GM04503 (cell line): ENCODE data around the gene TMEM139.
A peak's percentile ranks its signal among the peaks of the same experiment; 100 is the strongest.
"Not testable (repeated sequence)": the region's sequence is repeated elsewhere in the genome, so short reads cannot be mapped to it uniquely, and the experiment has no call there.

ENCODE experiments used
- DNase-seq: peaks from one replicate; pipeline ENCODE4 v3.0.0-alpha.2; 2012; ENCODE audit warnings: low read depth

The TMEM139 gene

DNA sequence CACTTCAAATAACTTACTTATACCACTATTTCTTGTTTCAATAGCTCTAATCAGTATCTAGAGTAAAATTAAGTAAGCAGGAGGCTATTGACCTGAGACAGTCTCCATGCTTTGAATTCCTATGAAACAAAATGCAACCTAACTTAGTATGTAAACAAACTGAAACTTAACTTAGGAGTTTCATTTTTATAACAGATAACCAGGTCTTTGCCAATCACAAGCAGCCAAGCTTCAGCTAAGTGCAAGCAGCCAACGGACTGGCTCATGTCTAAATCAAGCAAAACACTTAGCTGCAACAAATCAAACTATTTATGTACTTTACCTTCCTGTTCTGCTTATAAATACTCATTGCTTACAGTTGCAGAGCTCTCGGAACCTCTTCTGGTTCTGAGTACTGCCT, 25.9 kb upstream of the TMEM139 start:
- no peak for DNase-seq

DNA sequence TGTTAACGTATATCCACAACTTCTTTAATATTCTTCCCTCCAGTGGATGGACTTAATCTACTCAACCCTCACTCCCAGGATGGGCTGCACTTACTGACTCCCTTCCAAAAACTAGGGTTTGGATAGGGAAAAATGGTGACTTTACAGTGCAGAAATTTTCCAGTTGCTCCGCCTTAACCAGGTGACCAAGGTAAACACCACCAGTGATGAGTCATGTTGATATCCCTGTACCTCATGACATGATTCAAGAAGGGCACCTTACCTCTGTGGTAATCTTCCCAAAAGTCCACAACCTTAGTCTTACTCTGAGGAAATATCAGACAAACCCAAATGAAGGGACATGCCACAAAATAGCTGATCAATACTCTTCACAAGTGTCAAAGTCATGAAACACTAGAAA, 25.0 kb upstream of the TMEM139 start:
- no peak for DNase-seq

- no peak for DNase-seq
Measured at GRCh38 chr7:143261901-143262300, 22.9 kb upstream of the TMEM139 start.

- DNase-seq, result peak; percentile 24
Measured at GRCh38 chr7:143263266-143264195, 21.2 kb upstream of the TMEM139 start, which contains the start of gene GSTK1. GSTK1 (plus strand) TSS chr7:143263441; CDS start chr7:143263514, 73 bp downstream.

DNA sequence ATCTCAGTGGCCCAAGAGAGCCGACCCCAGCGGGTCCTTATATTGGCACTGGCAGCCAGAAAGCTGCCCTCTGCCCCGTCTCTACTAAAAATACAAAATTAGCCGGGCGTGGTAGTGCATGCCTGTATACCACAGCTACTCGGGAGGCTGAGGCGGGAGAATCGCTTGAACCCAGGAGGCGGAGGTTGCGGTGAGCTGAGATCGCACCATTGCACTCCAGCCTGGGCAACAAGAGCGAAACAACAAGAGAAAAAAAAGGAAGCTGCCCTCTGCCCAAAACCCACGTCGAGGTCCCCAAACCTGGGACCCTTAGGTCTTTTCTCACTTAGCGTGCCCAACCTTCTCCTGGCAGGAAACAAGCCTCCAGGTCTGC, 20.6 kb upstream of the TMEM139 start:
- not testable (repeated sequence) for DNase-seq

- DNase-seq, result no peak
Measured at GRCh38 chr7:143265017-143265693, 19.6 kb upstream of the TMEM139 start.

DNA sequence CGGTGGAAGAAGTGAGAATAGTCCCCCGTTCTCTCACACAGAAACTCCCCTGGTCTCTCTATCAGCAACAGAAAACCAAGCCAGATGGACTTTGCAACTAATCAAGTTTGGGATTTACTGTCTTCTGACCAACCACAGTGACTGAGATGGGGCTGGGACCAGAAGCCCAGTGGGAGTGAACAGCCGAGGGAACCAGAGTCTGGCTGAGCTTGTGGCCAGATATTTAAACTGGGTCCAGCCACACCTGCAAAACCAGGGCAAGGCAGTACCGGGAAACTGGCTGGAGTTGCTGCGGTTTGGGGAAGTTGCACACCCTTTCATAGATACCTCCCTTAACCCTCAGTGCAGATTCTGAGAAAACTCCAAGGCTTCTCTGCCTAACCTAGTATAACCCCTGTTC, 15.5 kb upstream of the TMEM139 start:
- no peak for DNase-seq

- DNase-seq, result no peak
Measured at GRCh38 chr7:143271240-143271639, 13.5 kb upstream of the TMEM139 start.

DNA sequence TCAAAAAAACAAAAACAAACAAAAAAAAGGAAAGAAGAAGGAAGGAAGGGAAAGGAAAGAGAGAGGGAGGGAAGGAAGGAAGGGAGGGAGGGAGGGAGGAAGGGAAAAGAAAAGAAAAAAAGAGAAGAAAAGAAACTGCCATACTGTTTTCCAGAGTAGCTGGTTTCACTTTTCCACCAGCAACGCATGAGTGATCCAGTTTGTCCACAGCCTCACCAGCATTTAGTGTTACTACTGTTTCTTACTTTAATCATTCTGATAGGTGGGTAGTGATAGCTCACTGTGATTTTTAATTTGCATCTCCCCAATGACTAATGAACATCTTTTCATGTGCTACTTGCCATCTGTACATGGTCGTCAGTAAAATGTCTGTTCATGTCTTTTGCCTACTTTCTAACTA, 11.9 kb upstream of the TMEM139 start:
- DNase-seq, result no peak

- DNase-seq, result peak; percentile 73
Measured at GRCh38 chr7:143279186-143280098, 5.3 kb upstream of the TMEM139 start.

DNA sequence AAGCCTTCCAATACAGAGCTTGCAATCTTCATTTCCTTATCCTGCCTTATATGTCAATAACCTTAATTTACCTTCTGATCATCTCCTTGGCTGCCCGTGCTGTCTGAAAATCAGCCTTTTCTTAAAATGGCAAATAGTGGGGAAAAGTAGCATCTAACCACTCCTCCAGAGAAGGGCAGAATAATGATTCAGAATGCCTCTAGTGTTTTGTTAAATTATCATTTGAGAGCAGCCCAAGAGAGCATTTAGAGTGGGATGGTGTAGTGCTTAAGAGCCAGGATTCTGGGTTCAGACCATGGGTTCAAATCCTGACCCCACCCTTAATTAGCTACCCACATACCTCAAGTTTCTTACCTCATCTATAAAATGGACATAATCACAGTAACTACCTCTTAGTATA, 4.6 kb upstream of the TMEM139 start:
- DNase-seq, result no peak

DNA sequence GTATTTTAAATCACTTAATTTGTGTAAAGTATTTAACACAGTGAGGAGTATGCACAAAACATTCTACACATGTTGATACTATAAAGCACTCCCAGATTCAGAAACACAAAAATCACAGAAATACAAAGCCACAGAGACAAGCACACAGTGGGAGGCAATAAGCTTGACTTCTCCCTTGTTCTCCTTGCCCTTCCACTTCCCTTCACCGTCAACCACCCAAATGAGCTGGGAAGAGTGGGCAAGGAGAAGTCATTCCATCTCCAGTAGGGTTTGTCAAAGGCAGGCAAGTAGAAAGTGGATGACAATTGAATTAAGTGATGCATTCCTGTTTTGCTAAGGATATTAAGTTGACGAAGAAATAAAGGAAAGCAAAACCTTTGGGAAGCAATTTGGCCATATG, 4.2 kb upstream of the TMEM139 start:
- DNase-seq, result no peak

DNA sequence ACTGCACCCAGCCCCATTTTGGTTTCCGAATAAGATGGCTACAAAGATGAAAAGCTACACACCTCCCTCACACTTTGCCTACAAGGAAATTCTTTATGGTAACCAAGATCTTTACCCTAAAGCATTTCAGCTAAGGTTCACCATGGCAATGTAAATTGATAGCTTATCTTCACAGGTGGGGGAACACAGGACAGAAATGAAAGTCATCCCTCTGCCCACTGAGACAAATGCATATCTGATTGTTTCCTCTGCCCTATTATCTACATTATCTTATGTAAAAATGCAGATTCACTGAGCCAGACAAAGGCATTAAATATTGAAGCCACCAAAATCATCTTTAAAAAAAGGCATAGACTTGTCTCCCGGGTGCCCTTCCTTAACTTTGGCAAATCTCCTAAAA, 3.2 kb upstream of the TMEM139 start:
- no peak for DNase-seq

DNA sequence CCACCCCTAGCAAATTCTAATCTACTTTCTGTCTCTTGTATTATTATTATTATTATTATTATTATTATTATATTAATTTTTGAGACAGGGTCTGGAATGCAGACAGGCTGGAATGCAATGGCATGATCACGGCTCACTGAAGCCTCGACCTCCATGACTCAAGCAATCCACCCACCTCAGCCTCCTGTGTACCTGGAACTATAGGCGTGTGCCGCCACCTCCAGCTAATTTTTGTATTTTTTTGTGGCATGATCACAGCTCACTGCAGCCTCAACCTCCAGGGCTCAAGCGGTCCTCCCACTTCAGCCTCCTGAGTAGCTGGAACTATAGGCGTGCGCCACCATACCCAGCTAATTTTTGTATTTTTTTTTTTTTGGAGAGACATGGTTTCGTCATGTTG, 2.6 kb upstream of the TMEM139 start:
- DNase-seq, result no peak

DNA sequence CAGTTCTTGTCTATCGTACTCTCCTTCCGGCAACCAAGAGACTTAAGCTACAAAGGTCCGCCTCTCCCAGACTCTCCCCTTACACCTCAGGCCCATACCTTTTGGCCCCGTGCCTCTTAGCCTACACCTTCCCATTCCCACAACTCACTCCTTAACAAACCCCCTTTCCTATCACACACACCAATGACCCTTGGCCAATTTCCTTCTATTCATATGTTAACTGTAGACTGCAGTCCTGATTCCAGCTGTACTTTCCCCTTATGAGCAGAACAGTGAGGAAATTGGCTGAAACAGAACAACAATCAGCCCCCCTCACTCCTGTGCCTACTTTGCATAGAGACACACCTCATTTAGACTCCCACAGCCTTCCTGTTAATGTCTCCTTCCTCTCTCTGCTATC, 1.4 kb upstream of the TMEM139 start:
- DNase-seq, result no peak

GRCh38 chr7:143285470-143285778, 666 bp downstream of the TMEM139 start:
- DNase-seq, result no peak

- no peak for DNase-seq
Measured at GRCh38 chr7:143285806-143286521, 1.2 kb downstream of the TMEM139 start.

- no peak for DNase-seq
Measured at GRCh38 chr7:143286522-143286890, 1.7 kb downstream of the TMEM139 start.

DNA sequence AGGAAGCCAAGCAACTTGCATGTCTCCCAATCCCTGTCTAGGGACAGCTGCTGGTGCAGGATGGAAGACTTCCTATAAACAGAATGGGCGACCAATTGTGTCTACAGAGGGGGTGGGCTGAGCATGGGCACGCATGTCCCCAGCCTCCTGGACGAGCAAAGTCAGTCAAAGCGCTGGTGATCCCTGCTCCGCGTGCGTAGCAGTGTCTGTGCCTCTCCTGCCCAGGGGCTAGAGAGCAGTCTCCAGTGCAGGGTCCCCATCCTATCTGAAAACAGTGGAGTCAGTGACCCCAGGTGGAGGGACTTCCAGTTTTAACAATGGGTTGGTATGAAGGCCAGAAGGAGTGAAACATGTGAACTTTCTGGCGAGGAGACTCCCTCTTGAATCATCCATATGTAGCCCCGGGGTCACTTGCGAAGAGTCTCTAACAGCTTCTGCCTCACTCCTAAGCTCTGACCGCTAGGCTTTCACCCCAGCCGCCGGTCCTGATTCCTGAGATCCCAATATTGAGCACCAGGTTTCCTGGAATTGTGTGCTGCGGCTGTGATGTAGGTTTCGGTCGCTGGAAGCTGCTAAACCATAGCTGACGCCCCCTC, 2.7 kb downstream of the TMEM139 start:
- DNase-seq, result no peak

DNA sequence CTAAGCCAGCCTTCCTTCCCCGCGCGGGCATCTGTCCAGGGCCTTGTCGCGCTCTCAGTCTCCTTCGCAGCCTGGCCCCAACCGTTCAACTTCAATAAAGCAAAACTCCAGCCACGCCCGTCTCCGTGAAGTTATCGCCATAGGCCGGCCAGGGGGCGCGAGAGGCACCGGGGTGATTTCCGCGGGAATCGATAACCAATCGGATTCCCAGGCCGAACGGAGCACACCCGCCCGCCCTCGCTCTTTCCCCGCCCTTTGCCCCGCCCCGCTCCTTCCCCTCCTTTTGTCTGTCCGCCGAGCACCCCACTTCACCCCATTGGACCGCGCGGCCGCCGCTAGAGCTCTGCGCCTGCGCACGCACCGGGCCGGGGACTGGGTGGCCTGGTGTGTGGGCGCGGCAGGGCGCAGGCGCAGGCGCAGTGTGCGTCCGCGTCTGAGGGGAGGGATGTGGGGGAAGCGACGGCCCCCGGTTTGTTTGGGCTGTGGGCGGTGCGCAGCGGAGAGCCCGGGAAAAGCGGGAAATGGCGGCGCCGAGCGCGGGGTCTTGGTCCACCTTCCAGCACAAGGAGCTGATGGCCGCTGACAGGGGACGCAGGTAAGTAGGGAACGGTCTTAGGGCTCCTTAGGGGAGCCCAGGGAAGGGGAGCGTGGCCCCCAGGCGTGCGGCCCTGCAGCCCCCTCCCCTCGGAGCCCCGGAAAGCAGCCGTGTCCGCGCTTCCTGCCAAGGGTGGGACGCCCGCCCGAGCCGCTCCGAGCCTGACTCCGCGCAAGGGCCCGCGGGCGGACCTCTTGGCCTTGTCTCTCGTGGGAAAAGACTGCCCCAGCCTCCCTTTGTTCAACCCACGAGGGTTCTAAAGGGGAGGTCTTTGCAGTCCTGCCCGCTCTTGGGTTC, 3.4 kb downstream of the TMEM139 start, which contains the start of gene CASP2:
Gene CASP2 (plus strand): TSS at position 417 of the 892 bp plus-strand sequence. CDS start 105 bp downstream, at position 522.
- DNase-seq, result peak; percentile 78
